ENCODE measurements around the gene IPO4.

The IPO4 gene

GRCh38 chr14:24130380-24130716 lies 58.3 kb downstream of the IPO4 start, which contains the start of gene FITM1:
Gene FITM1 (plus strand): TSS chr14:24130659. CDS start chr14:24131564, 905 bp downstream.
- ChIA-PET POLR2A (ENCODE audit: low non-redundant PET) (no interaction called here), CTCF (no interaction called here)
- no peak for DNase-seq (ENCODE audit: low spot score)
- no peak for TF ChIP-seq CTCF (conservative IDR thresholded peaks at IDR 0.05; ENCODE audit: low read depth)
- no peak within 1 kb of the TSS for H3K27ac ChIP-seq

Measured in RWPE1 (cell line).